ENCODE results near the gene LHX4.

GRCh38 chr1:180195401-180195800 is 34.7 kb upstream of the LHX4 start:
- no peak for TF ChIP-seq CTCF (IDR thresholded peaks at IDR 0.05; ENCODE audit: low read length)
- TF ChIP-seq EZH2 (IDR thresholded peaks at IDR 0.05; ENCODE audit: borderline replicate concordance, low read length), result no peak
